HepG2 (cell line): ENCODE measurements around the gene RGL3. TPM values are rescaled to one million over a fixed set of nuclear protein-coding genes. Genes with fewer than 3 reads are reported as not detected.
A peak's percentile ranks its signal among the peaks of the same experiment; 100 is the strongest.

Experiments
- ATAC-seq: fragments of 200-7000 bp; cut with Tn5 transposase; 3 replicates; pipeline ENCODE4 v1.9.1; 2020; ENCODE audit warnings: mild to moderate bottlenecking, moderate library complexity
- BruUV-seq: library from RNA; stranded (reverse); fragments of 400-500 nt; replicated peaks from 2 replicates; lab custom pipeline; 2021; lab: Mats Ljungman, UMichigan
- CTCF ChIA-PET: fragments of 300-600 bp; formaldehyde crosslinking; extraction: SDS; loops from one replicate; lab custom pipeline; 2021; ENCODE audit warnings: low total read pairs, inconsistent platforms, low intra/inter-chr PET ratio; lab: Yijun Ruan, JAX
- POLR2A ChIA-PET: fragments of 350-600 bp; sonication (Branson Sonifier 250); formaldehyde crosslinking; loops from one replicate; lab custom pipeline; 2020; ENCODE audit warnings: antibody characterized with exemption, inconsistent platforms; lab: Yijun Ruan, JAX
- DNase-seq: peaks from one replicate; pipeline ENCODE4 v3.0.0-alpha.2; 2015; ENCODE audit warnings: low spot score
- FAIRE-seq: peaks from 3 replicates; lab custom pipeline; 2011; peaks lifted over from hg19 to GRCh38; lab: Jason Lieb, UNC
- H2AFZ ChIP-seq: one replicate; pipeline ENCODE4 v1.6.1; 2011; ENCODE audit warnings: low read length, inconsistent platforms
- H3K27ac ChIP-seq: fragments of 300-600 bp; 3 replicates; pipeline ENCODE4 v1.8.0; 2011; ENCODE audit warnings: mixed run types, mild to moderate bottlenecking, mixed read lengths, low read length, inconsistent platforms; ENCODE audit not compliant: insufficient read depth; ENCODE audit errors: extremely low read length
- H3K27me3 ChIP-seq, 2 experiments: fragments of 200-600 bp in 1 of 2; 2 replicates in 1 of 2; 3 replicates in 1 of 2; pipeline versions ENCODE4 v1.6.0 to v1.8.0; 2011; ENCODE audit warnings: low read length in 2 of 2, mild to moderate bottlenecking in 2 of 2, moderate library complexity in 2 of 2, inconsistent platforms in 1 of 2; ENCODE audit not compliant: insufficient read depth in 2 of 2, control insufficient read depth in 1 of 2
- H3K36me3 ChIP-seq, 2 experiments: fragments of 200-600 bp in 1 of 2; replicated peaks in 1 of 2; 2 replicates in 1 of 2; 3 replicates in 1 of 2; pipeline versions ENCODE4 v1.5.1 to v1.8.0; 2011; ENCODE audit warnings: low read length in 2 of 2, inconsistent platforms in 1 of 2; ENCODE audit not compliant: insufficient read depth in 2 of 2, control insufficient read depth in 1 of 2
- H3K4me1 ChIP-seq: 2 replicates; pipeline ENCODE4 v1.5.1; 2012; ENCODE audit warnings: low read length, inconsistent platforms; ENCODE audit not compliant: insufficient read depth
- H3K4me2 ChIP-seq: 2 replicates; pipeline ENCODE4 v1.6.0; 2011; ENCODE audit warnings: low read depth, low read length, inconsistent platforms
- H3K4me3 ChIP-seq, 3 experiments: fragments of 200-600 bp in 1 of 3; sonication (generic), shearing (Covaris generic) in 1 of 3; replicated peaks in 1 of 3; 2 replicates each; pipeline ENCODE4 v1.5.1; 2011 to 2016; ENCODE audit warnings: low read length in 3 of 3, inconsistent platforms in 2 of 3, low read depth in 2 of 3, mild to moderate bottlenecking in 2 of 3, control low read depth in 1 of 3, mixed read lengths in 1 of 3; ENCODE audit not compliant: insufficient read depth in 1 of 3
- H3K79me2 ChIP-seq: one replicate; pipeline ENCODE4 v1.6.1; 2011; ENCODE audit warnings: low read length, inconsistent platforms; ENCODE audit not compliant: insufficient read depth
- H3K9ac ChIP-seq: 2 replicates; pipeline ENCODE4 v1.6.0; 2011; ENCODE audit warnings: mild to moderate bottlenecking, low read depth, low read length, inconsistent platforms; ENCODE audit not compliant: insufficient read depth
- H3K9me3 ChIP-seq: 2 replicates; pipeline ENCODE4 v1.5.1; 2012; ENCODE audit warnings: mild to moderate bottlenecking, low read length
- H4K20me1 ChIP-seq: 2 replicates; pipeline ENCODE4 v1.6.0; 2011; ENCODE audit warnings: inconsistent platforms, mild to moderate bottlenecking, low read length, moderate library complexity; ENCODE audit not compliant: insufficient read depth
- ARNT ChIP-seq: fragments of 450-650 bp; IDR thresholded peaks from 2 replicates; pipeline ENCODE4 v1.6.1; 2017
- JARID2 ChIP-seq: sonication (generic); formaldehyde crosslinking; IDR thresholded peaks from 2 replicates; pipeline ENCODE4 v1.8.1; 2023; ENCODE audit warnings: missing genetic modification reagents, inconsistent platforms; ENCODE audit not compliant: insufficient replicate concordance
- NR2F1 ChIP-seq, 2 experiments: fragments of 450-650 bp in 1 of 2; formaldehyde crosslinking in 1 of 2; IDR thresholded peaks; 2 replicates each; pipeline versions ENCODE4 v1.5.0 to v1.6.1; 2016 to 2020; ENCODE audit warnings: mild to moderate bottlenecking in 1 of 2, missing compliant biosample characterization in 1 of 2, missing genetic modification reagents in 1 of 2, moderate library complexity in 1 of 2
- NRL ChIP-seq: sonication (generic); formaldehyde crosslinking; IDR thresholded peaks from 2 replicates; pipeline ENCODE4 v1.5.0; 2020; ENCODE audit warnings: missing genetic modification reagents, mild to moderate bottlenecking, moderate library complexity, borderline replicate concordance
- RAD21 ChIP-seq: fragments of 450-650 bp; formaldehyde crosslinking; IDR thresholded peaks from 2 replicates; pipeline ENCODE4 v1.5.0; 2020; ENCODE audit warnings: mild to moderate bottlenecking
- RARA ChIP-seq: IDR thresholded peaks from 2 replicates; pipeline ENCODE4 v1.6.1; 2016; ENCODE audit warnings: missing genetic modification reagents, missing compliant biosample characterization
- TAF15 ChIP-seq: fragments of 200-400 bp; formaldehyde crosslinking; IDR thresholded peaks from one replicate; pipeline ENCODE4 v1.6.1; 2018; ENCODE audit warnings: mild to moderate bottlenecking, low read depth, low read length; ENCODE audit not compliant: poor library complexity, severe bottlenecking
- ZNF224 ChIP-seq: sonication (generic); formaldehyde crosslinking; IDR thresholded peaks from 2 replicates; pipeline ENCODE4 v1.5.0; 2020; ENCODE audit warnings: mild to moderate bottlenecking, missing genetic modification reagents
- ZNF546 ChIP-seq: sonication (generic); formaldehyde crosslinking; conservative IDR thresholded peaks from 2 replicates; pipeline ENCODE4 v1.8.1; 2023; ENCODE audit warnings: mild to moderate bottlenecking, missing genetic modification reagents
- ZNF83 ChIP-seq: sonication (generic); formaldehyde crosslinking; IDR thresholded peaks from 2 replicates; pipeline ENCODE4 v1.4.0; 2020; ENCODE audit warnings: missing genetic modification reagents, mild to moderate bottlenecking, borderline replicate concordance
- WGBS: methylation state at CpG from one replicate; pipeline ENCODE4 v1.1.6; 2017; ENCODE audit warnings: low lambda C conversion rate; 5-methylcytosine and 5-hydroxymethylcytosine counted together
- in situ Hi-C: cut with HindIII; loops from 2 replicates; pipeline ENCODE4 v1.10.0; 2017; ENCODE audit warnings: low pct_unique_long_range_greater_than_20kb; ENCODE audit not compliant: extremely low pct_ligation_motif_present
- intact Hi-C: fragments of 100-400 bp; cut with micrococcal nuclease; formaldehyde crosslinking; loops from one replicate; pipeline ENCODE4 v1.10.0; 2022; ENCODE audit not compliant: unreplicated experiment
- polyA plus RNA-seq, 8 experiments: library from polyadenylated mRNA; depleted of rRNA in 3 of 8; stranded (reverse) in 7 of 8; unstranded in 1 of 8; fragments of >200 nt; fragmentation: Illumina TruSeq in 4 of 8; extraction: Trizol in 4 of 8; gene quantifications; 2 replicates each; pipeline versions ENCODE4 v1.2.1 to v1.2.3, GENCODE V29; 2011 to 2016; ENCODE audit warnings: low read depth in 4 of 8, missing spikeins in 1 of 8, mixed read lengths in 1 of 8; ENCODE audit not compliant: insufficient read depth in 1 of 8
- total RNA-seq, 5 experiments: library from RNA; depleted of rRNA; stranded (reverse); fragments of >200 nt; fragmentation: Illumina TruSeq; extraction: Trizol; gene quantifications; 2 replicates each; pipeline ENCODE4 v1.2.3, GENCODE V29; 2016; ENCODE audit warnings: low read depth in 1 of 5
- TF ChIP-seq, protein P1 (sequence below): sonication (generic); formaldehyde crosslinking; IDR thresholded peaks from 2 replicates; pipeline ENCODE4 v1.5.0; 2020; ENCODE audit warnings: missing genetic modification reagents, mild to moderate bottlenecking, borderline replicate concordance
- TF ChIP-seq, protein P2 (sequence below): sonication (generic); formaldehyde crosslinking; IDR thresholded peaks from 2 replicates; pipeline ENCODE4 v1.5.0; 2020; ENCODE audit warnings: mild to moderate bottlenecking, missing genetic modification reagents

The RGL3 gene
- total and polyA plus RNA-seq, 2 of the 13 experiments (the other 11 are each of a cell fraction or from before 2014, with no cell fraction given), result 4.2 to 7.6 TPM

DNA sequence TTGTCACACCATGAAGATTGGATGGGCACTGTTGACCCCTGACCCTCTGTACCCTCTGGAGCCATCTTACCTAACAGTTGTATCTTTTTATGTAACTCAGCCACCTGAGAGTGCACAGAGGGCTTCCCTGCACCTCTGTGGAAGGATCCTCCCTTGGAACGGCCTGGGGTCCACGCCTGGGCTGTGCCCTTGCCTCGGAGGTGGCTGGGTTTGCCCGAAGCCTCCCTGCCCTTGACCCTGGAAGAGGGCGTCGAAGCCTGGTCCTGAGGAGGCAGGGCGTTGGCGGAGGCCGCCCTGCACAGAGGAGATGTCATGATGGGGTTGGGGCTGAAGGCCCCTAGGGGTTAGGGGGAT lies 15.6 kb upstream of the RGL3 start:
- POLR2A ChIA-PET, result interaction anchor here (1.0 to 2.5 kb wide), 13 partner anchors 8 to 141 kb away, joined by 3 to 40 read pairs (median 7); partner anchors contain the start of genes CCDC159, EPOR, RGL3 and SWSAP1
- TF ChIP-seq RAD21 (CRISPR knock-in tag) (0 out of 2 replicates have a peak, but pooled peaks have one; percentile 7), RARA (CRISPR knock-in tag) (0 out of 2 replicates have a peak, but pooled peaks have one; percentile 10), JARID2 (peak; percentile 79), TAF15 (no peak), ZNF224 (CRISPR knock-in tag) (0 out of 2 replicates have a peak, but pooled peaks have one; percentile 2), NR2F1 (CRISPR knock-in tag; IDR thresholded peaks at IDR 0.05) (0 out of 4 replicates have a peak, but pooled peaks of 1 of the 2 experiments have one; percentile 45), ZNF83 (CRISPR knock-in tag) (no peak), ZNF546 (CRISPR knock-in tag) (0 out of 2 replicates have a peak, but pooled peaks have one; percentile 0), ARNT (no peak), NRL (CRISPR knock-in tag) (0 out of 2 replicates have a peak, but pooled peaks have one; percentile 6)
- TF ChIP-seq, protein P1, sequence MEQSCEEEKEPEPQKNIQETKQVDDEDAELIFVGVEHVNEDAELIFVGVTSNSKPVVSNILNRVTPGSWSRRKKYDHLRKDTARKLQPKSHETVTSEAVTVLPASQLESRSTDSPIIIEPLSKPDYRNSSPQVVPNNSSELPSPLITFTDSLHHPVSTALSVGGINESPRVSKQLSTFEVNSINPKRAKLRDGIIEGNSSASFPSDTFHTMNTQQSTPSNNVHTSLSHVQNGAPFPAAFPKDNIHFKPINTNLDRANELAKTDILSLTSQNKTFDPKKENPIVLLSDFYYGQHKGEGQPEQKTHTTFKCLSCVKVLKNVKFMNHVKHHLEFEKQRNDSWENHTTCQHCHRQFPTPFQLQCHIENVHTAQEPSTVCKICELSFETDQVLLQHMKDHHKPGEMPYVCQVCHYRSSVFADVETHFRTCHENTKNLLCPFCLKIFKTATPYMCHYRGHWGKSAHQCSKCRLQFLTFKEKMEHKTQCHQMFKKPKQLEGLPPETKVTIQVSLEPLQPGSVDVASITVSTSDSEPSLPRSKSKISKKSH (CRISPR knock-in tag), result peak; percentile 31; the same call in 1 of the 2 replicates
- TF ChIP-seq, protein P2, sequence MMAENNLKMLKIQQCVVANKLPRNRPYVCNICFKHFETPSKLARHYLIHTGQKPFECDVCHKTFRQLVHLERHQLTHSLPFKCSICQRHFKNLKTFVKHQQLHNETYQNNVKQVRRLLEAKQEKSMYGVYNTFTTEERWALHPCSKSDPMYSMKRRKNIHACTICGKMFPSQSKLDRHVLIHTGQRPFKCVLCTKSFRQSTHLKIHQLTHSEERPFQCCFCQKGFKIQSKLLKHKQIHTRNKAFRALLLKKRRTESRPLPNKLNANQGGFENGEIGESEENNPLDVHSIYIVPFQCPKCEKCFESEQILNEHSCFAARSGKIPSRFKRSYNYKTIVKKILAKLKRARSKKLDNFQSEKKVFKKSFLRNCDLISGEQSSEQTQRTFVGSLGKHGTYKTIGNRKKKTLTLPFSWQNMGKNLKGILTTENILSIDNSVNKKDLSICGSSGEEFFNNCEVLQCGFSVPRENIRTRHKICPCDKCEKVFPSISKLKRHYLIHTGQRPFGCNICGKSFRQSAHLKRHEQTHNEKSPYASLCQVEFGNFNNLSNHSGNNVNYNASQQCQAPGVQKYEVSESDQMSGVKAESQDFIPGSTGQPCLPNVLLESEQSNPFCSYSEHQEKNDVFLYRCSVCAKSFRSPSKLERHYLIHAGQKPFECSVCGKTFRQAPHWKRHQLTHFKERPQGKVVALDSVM (CRISPR knock-in tag), result 0 out of 2 replicates have a peak, but pooled peaks have one; percentile 2
- TF ChIP-seq, all 625 proteins: peak for 9
- peaks cover 20% of the 10 kb centered on the region for H3K4me1 ChIP-seq
- H2AFZ ChIP-seq, result no peak overlapping the region
- ATAC-seq, result peak; percentile 49
- FAIRE-seq, result no peak
- no peak for DNase-seq
- H3K79me2 ChIP-seq, result peaks cover 15% of the 10 kb centered on the region
- H3K36me3 ChIP-seq, result peaks cover 7 to 18% of the 10 kb centered on the region in 2 experiments
- H3K27ac ChIP-seq, result peak overlapping the region; percentile 32
- H3K9me3 ChIP-seq, result no peaks in the 10 kb centered on the region
- in situ Hi-C loops, result no loop called here
- no peaks in the 10 kb centered on the region for H4K20me1 ChIP-seq
- H3K27me3 ChIP-seq, result no peaks in the 10 kb centered on the region
- intact Hi-C loops, result loop anchor here (1.0 kb wide), 1 partner anchor 53 kb away; no protein-coding TSS in a partner anchor
- peak overlapping the region; percentile 50; the same call in 1 of the 2 replicates for H3K9ac ChIP-seq
- WGBS, result 0% methylated on average over 9 of the region's 9 CpGs
- no TSS peak for BruUV-seq
- H3K4me2 ChIP-seq, result peak overlapping the region; percentile 91
- CTCF ChIA-PET, result interaction anchor here (1.6 kb wide), 1 partner anchor 53 kb away, joined by 9 read pairs; no protein-coding TSS in a partner anchor
- peak overlapping the region; percentile 45 to 88 (median 51) for H3K4me3 ChIP-seq
